Liver (tissue), 3 donors: ENCODE results near the gene NAA40.

Experiments
- ATF3 ChIP-seq: IDR thresholded peaks from 2 replicates; pipeline ENCODE4 v1.6.1; 2016; ENCODE audit warnings: antibody characterized with exemption
- CTCF ChIP-seq: fragments of 150-350 bp; IDR thresholded peaks from 2 replicates; pipeline ENCODE4 v1.5.1; 2017; ENCODE audit warnings: improper control_type of control experiment, low read depth, low read length; ENCODE audit not compliant: missing input control
- EGR1 ChIP-seq, 2 donors: IDR thresholded peaks; 2 replicates each; pipeline ENCODE4 v1.6.1; 2016 to 2018; ENCODE audit warnings: antibody characterized with exemption in 2 of 2, low read depth in 2 of 2
- JUND ChIP-seq, 2 donors: IDR thresholded peaks; 2 replicates each; pipeline ENCODE4 v1.6.1; 2016; ENCODE audit warnings: antibody characterized with exemption in 2 of 2
- MAX ChIP-seq: IDR thresholded peaks from 2 replicates; pipeline ENCODE4 v1.6.1; 2016; ENCODE audit warnings: antibody characterized with exemption
- RAD21 ChIP-seq, 2 donors: IDR thresholded peaks; 2 replicates each; pipeline ENCODE4 v1.6.1; 2016; ENCODE audit warnings: antibody characterized with exemption in 2 of 2, mild to moderate bottlenecking in 2 of 2
- REST ChIP-seq: IDR thresholded peaks from 2 replicates; pipeline ENCODE4 v1.6.1; 2016; ENCODE audit warnings: antibody characterized with exemption, mild to moderate bottlenecking
- RXRA ChIP-seq, 2 donors: IDR thresholded peaks; 2 replicates each; pipeline ENCODE4 v1.6.1; 2017 to 2018; ENCODE audit warnings: antibody characterized with exemption in 2 of 2, mild to moderate bottlenecking in 1 of 2
- SP1 ChIP-seq: IDR thresholded peaks from 2 replicates; pipeline ENCODE4 v1.6.1; 2018; ENCODE audit warnings: antibody characterized with exemption, mild to moderate bottlenecking
- TAF1 ChIP-seq: conservative IDR thresholded peaks from 2 replicates; pipeline ENCODE4 v1.6.1; 2016; ENCODE audit warnings: antibody characterized with exemption, mild to moderate bottlenecking
- YY1 ChIP-seq: IDR thresholded peaks from 2 replicates; pipeline ENCODE4 v1.6.1; 2016; ENCODE audit warnings: antibody characterized with exemption, mild to moderate bottlenecking
- ZBTB33 ChIP-seq: IDR thresholded peaks from 2 replicates; pipeline ENCODE4 v1.6.1; 2016; ENCODE audit warnings: antibody characterized with exemption
- donor health status: healthy.
- donor health status: healthy.

- TF ChIP-seq CTCF (no peak), TAF1 (no peak), JUND (IDR thresholded peaks at IDR 0.05) (no peak), ATF3 (no peak), EGR1 (IDR thresholded peaks at IDR 0.05; ENCODE audit: low read depth in 2 of 2) (no peak), RXRA (IDR thresholded peaks at IDR 0.05) (no peak), SP1 (no peak), YY1 (no peak), REST (no peak), MAX (no peak), RAD21 (IDR thresholded peaks at IDR 0.05) (no peak), ZBTB33 (no peak)
These were observed 63.0 kb downstream of the NAA40 start for GRCh38 chr11:64001484-64002420.
